Measurements from ENCODE around the gene ANKRD55.

The ANKRD55 gene

GRCh38 chr5:56055287-56055686, 177.8 kb downstream of the ANKRD55 start:
- Histone ChIP-seq H3K9me3 (no peaks in the 10 kb centered on the region), H3K36me3 (no peaks in the 10 kb centered on the region), H3K27me3 (no peaks in the 10 kb centered on the region), H3K4me3 (ENCODE audit: low read depth, low read length) (no peak overlapping the region), H3K4me1 (peaks cover 2% of the 10 kb centered on the region; the same call in 1 of the 2 replicates)
- no peak for DNase-seq
- TF ChIP-seq CTCF (IDR thresholded peaks at IDR 0.05; ENCODE audit: low read depth, low read length): no peak

- Histone ChIP-seq H3K4me3 (ENCODE audit: low read depth, low read length) (no peak overlapping the region), H3K27me3 (no peaks in the 10 kb centered on the region), H3K9me3 (no peaks in the 10 kb centered on the region), H3K4me1 (peaks cover 2% of the 10 kb centered on the region; the same call in 1 of the 2 replicates), H3K36me3 (no peaks in the 10 kb centered on the region)
- no peak for TF ChIP-seq CTCF (IDR thresholded peaks at IDR 0.05; ENCODE audit: low read depth, low read length)
- no peak for DNase-seq
Measured at GRCh38 chr5:56054666-56055065, 178.5 kb downstream of the ANKRD55 start.

DNA sequence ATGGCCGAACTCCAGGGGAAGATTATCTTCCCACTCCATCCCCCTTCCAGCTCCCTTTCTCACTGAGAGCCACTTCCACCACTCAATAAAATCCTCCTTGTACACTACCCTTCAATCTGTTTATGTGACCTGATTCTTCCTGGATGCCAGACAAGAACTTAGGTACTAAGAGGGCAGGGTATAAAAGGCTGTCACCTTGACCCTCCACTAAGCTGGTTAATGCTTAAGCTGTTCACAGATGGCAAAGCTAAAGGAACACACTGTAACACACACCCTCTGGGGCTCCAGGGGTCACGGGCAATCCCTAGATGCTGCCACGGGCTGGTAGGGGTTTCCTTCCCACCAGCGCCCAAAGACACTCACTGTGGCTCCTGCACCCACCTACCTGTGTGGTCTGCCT, 179.8 kb downstream of the ANKRD55 start:
- DNase-seq: no peak
- Histone ChIP-seq H3K4me1 (peaks cover 2% of the 10 kb centered on the region; the same call in 1 of the 2 replicates), H3K27me3 (no peaks in the 10 kb centered on the region), H3K9me3 (no peaks in the 10 kb centered on the region), H3K36me3 (no peaks in the 10 kb centered on the region), H3K4me3 (ENCODE audit: low read depth, low read length) (no peak overlapping the region)
- TF ChIP-seq CTCF (IDR thresholded peaks at IDR 0.05; ENCODE audit: low read depth, low read length): no peak

DNA sequence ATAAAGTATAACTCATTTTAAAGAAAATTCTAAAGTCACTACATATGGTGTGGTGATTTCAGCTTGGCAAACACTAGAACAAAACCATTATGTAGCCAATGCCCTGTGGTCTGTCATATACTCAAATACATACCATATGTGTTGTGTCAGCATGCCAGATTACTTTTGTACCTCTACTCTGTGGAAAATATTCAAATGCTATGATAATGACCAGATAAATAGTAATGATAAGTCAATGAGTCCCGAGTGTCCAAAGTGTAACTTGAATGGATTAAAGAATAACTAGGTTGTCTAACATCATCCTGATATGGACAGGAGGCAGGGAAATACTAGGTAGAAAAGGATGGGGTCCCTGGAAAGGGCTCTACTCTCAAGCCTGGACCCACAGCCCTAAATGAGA, 180.4 kb downstream of the ANKRD55 start:
- Histone ChIP-seq H3K27me3 (no peaks in the 10 kb centered on the region), H3K9me3 (no peaks in the 10 kb centered on the region), H3K4me1 (peaks cover 2% of the 10 kb centered on the region; the same call in 1 of the 2 replicates), H3K4me3 (ENCODE audit: low read depth, low read length) (no peak overlapping the region), H3K36me3 (no peaks in the 10 kb centered on the region)
- TF ChIP-seq CTCF (IDR thresholded peaks at IDR 0.05; ENCODE audit: low read depth, low read length): no peak
- no peak for DNase-seq

GRCh38 chr5:56050551-56051255, 182.4 kb downstream of the ANKRD55 start:
- no peak for TF ChIP-seq CTCF (IDR thresholded peaks at IDR 0.05; ENCODE audit: low read depth, low read length)
- no peak for DNase-seq
- Histone ChIP-seq H3K4me3 (ENCODE audit: low read depth, low read length) (no peak overlapping the region), H3K4me1 (peaks cover 2% of the 10 kb centered on the region; the same call in 1 of the 2 replicates), H3K9me3 (no peaks in the 10 kb centered on the region), H3K27me3 (no peaks in the 10 kb centered on the region), H3K36me3 (no peaks in the 10 kb centered on the region)

Measured in BE2C (cell line).